ENCODE measurements around the gene C2orf68. TPM values are rescaled to one million over a fixed set of nuclear protein-coding genes. Genes with fewer than 3 reads are reported as not detected.

C2orf68 gene
- total and polyA plus RNA-seq, 2 of the 13 experiments (the other 11 are each of a cell fraction or from before 2014, with no cell fraction given) = 47.1 to 77.4 TPM

DNA sequence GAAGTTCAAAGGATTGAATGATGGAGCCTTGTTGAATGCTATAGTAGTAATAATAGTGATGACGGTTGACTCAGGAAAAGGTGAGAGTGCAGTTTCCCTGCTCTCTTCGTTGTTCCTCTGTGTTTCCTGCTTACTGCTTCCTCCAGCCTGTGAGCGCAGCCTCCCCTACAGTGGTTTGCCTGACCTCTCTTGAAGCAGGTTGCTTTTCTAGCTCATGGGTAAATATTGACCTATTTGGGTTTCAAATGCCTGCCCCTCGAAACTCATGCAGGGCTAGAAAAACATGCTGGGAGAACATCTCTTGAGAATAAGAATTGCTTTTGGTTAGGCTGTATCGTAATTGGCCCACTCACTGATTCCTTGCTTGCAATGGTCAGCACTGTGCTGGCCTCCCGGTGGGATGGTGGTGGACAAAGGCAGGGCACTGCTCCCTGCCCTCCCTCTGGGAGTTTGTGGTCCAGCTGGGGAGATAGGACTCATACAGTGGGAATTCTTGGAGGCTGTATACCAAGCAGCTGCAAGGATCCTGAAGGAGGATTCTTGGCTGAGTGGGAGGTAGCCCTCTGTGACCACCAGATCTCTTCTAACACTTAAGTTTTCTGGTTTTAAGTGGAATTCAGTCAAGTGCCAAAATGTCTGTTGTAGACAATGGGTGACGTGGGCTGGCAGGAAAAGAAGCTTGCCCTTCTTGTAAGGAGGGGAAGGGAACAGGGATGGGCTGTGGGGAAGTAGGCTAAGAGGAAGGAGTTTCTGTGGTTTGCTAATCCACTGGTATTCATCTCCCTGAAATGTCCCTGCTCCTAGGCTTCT lies 21.7 kb downstream of the C2orf68 start (continued):
- TF ChIP-seq STAT6 (CRISPR knock-in tag; IDR thresholded peaks at IDR 0.05; ENCODE audit: borderline replicate concordance) = peak; percentile 75; the same call in 1 of the 2 replicates
- TF ChIP-seq DDIT3 (CRISPR knock-in tag; IDR thresholded peaks at IDR 0.05) = no peak
- TF ChIP-seq ZNF263 (CRISPR knock-in tag; IDR thresholded peaks at IDR 0.05) = no peak; the same call in 1 of the 2 replicates
- no peak for TF ChIP-seq U2AF1 (optimal IDR thresholded peaks at IDR 0.05; ENCODE audit: low read depth, low read length)
- peak; percentile 10 for TF ChIP-seq SKI (IDR thresholded peaks at IDR 0.05; ENCODE audit: partially characterized antibody)
- TF ChIP-seq, protein P1, sequence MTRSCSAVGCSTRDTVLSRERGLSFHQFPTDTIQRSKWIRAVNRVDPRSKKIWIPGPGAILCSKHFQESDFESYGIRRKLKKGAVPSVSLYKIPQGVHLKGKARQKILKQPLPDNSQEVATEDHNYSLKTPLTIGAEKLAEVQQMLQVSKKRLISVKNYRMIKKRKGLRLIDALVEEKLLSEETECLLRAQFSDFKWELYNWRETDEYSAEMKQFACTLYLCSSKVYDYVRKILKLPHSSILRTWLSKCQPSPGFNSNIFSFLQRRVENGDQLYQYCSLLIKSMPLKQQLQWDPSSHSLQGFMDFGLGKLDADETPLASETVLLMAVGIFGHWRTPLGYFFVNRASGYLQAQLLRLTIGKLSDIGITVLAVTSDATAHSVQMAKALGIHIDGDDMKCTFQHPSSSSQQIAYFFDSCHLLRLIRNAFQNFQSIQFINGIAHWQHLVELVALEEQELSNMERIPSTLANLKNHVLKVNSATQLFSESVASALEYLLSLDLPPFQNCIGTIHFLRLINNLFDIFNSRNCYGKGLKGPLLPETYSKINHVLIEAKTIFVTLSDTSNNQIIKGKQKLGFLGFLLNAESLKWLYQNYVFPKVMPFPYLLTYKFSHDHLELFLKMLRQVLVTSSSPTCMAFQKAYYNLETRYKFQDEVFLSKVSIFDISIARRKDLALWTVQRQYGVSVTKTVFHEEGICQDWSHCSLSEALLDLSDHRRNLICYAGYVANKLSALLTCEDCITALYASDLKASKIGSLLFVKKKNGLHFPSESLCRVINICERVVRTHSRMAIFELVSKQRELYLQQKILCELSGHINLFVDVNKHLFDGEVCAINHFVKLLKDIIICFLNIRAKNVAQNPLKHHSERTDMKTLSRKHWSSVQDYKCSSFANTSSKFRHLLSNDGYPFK (CRISPR knock-in tag; IDR thresholded peaks at IDR 0.05; ENCODE audit: borderline replicate concordance) = peak; percentile 37; the same call in 1 of the 2 replicates
- TF ChIP-seq ZNF224 (CRISPR knock-in tag; IDR thresholded peaks at IDR 0.05) = no peak
- TF ChIP-seq, protein P2, sequence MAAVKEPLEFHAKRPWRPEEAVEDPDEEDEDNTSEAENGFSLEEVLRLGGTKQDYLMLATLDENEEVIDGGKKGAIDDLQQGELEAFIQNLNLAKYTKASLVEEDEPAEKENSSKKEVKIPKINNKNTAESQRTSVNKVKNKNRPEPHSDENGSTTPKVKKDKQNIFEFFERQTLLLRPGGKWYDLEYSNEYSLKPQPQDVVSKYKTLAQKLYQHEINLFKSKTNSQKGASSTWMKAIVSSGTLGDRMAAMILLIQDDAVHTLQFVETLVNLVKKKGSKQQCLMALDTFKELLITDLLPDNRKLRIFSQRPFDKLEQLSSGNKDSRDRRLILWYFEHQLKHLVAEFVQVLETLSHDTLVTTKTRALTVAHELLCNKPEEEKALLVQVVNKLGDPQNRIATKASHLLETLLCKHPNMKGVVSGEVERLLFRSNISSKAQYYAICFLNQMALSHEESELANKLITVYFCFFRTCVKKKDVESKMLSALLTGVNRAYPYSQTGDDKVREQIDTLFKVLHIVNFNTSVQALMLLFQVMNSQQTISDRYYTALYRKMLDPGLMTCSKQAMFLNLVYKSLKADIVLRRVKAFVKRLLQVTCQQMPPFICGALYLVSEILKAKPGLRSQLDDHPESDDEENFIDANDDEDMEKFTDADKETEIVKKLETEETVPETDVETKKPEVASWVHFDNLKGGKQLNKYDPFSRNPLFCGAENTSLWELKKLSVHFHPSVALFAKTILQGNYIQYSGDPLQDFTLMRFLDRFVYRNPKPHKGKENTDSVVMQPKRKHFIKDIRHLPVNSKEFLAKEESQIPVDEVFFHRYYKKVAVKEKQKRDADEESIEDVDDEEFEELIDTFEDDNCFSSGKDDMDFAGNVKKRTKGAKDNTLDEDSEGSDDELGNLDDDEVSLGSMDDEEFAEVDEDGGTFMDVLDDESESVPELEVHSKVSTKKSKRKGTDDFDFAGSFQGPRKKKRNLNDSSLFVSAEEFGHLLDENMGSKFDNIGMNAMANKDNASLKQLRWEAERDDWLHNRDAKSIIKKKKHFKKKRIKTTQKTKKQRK (IDR thresholded peaks at IDR 0.05; ENCODE audit: low read length) = no peak
- peak; percentile 80 for TF ChIP-seq ZSCAN25 (CRISPR knock-in tag; IDR thresholded peaks at IDR 0.05)
- no peak for TF ChIP-seq PATZ1 (CRISPR knock-in tag; IDR thresholded peaks at IDR 0.05)
- no peak for TF ChIP-seq ZNF720 (CRISPR knock-in tag; IDR thresholded peaks at IDR 0.05)
- peak; percentile 65; the same call in 1 of the 2 replicates for TF ChIP-seq KAT8 (CRISPR knock-in tag; IDR thresholded peaks at IDR 0.05)
- no peak for TF ChIP-seq SP5 (CRISPR knock-in tag; IDR thresholded peaks at IDR 0.05; ENCODE audit: borderline replicate concordance, low read depth)
- no peak for TF ChIP-seq ZSCAN5A (CRISPR knock-in tag; IDR thresholded peaks at IDR 0.05; ENCODE audit: borderline replicate concordance)
